ENCODE data around the gene SCN8A.

DNA sequence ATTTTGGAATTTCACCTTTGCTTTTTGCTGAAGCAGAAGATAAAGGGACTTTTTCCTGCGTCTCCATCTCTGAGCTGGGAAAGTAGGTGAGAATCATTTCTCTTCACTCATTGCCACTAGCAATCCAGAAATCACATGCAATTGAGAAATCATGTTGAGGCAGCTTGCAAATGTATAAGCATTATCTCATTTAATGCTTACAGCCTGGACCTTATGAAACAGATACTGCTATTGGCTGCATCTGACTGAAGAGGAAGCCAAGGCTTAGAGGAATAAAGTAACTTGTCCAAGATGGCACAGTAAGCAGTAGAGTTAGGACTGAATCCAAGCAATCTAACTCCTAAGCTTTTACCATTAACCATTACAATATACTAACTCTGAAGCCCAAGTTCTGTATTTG, 135.1 kb downstream of the SCN8A start:
- no peak for TF ChIP-seq TAF1 (IDR thresholded peaks at IDR 0.05; ENCODE audit: borderline replicate concordance, low read depth, low read length)
- TF ChIP-seq POLR2A (IDR thresholded peaks at IDR 0.05; ENCODE audit: low read depth, low read length) = no peak
